C4-2B (cell line): ENCODE data around the gene EPDR1.
"Not testable (repeated sequence)": the region's sequence is repeated elsewhere in the genome, so short reads cannot be mapped to it uniquely, and the experiment has no call there.

Experiments used
- H3K27ac ChIP-seq: fragments of 450-650 bp; 2 replicates; pipeline ENCODE4 v1.5.1; 2017
- CTCF ChIP-seq: fragments of 450-650 bp; conservative IDR thresholded peaks from 2 replicates; pipeline ENCODE4 v1.5.1; 2017; ENCODE audit warnings: mild to moderate bottlenecking
- ZFX ChIP-seq: fragments of 450-650 bp; IDR thresholded peaks from 2 replicates; pipeline ENCODE4 v1.6.1; 2017

EPDR1 gene

GRCh38 chr7:37945336-37945735 lies 24.9 kb downstream of the EPDR1 start:
- no peak overlapping the region for H3K27ac ChIP-seq
- TF ChIP-seq ZFX (no peak), CTCF (no peak)

- H3K27ac ChIP-seq: no peak overlapping the region
- no peak for TF ChIP-seq CTCF
Observed at GRCh38 chr7:37947138-37947940, 26.9 kb downstream of the EPDR1 start.

DNA sequence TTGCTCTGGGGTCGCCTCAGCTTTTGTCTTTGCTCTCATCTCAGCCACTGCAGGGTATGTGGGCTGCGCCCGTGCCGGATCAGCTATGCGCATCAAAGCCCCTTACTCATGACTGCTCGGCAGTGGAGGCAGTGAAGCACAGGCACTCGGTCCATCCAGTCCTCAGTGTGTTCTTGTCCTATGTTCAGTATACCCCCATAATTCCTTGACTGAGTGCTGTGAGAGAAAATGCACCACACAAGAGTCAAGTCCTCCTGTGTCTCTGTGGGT lies 27.4 kb downstream of the EPDR1 start:
- H3K27ac ChIP-seq: no peak overlapping the region
- no peak for TF ChIP-seq ZFX
- no peak for TF ChIP-seq CTCF

GRCh38 chr7:37952240-37952639 lies 31.8 kb downstream of the EPDR1 start:
- no peak overlapping the region for H3K27ac ChIP-seq
- TF ChIP-seq CTCF: no peak
- TF ChIP-seq ZFX: no peak

GRCh38 chr7:37954217-37954616 lies 33.8 kb downstream of the EPDR1 start:
- not testable (repeated sequence) for H3K27ac ChIP-seq

DNA sequence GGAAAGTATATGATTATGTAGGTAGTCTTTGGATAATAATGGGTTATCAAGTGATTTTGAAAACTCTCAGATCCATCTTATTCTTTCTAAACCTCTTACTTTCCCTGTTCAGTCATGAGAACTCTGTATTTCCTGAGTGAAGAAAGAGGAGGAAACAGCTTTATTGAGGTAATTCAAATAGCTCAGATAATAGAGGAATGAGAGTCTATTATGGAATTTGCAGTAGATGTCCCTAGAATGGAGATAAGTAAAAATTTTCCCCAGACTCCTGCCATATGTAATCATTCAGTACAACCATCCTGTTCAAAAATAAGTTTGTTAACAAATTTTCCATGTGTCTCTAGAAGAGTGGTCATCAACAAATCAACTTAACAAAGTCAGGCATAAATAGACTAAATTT lies 36.4 kb downstream of the EPDR1 start:
- TF ChIP-seq ZFX (no peak), CTCF (no peak)

DNA sequence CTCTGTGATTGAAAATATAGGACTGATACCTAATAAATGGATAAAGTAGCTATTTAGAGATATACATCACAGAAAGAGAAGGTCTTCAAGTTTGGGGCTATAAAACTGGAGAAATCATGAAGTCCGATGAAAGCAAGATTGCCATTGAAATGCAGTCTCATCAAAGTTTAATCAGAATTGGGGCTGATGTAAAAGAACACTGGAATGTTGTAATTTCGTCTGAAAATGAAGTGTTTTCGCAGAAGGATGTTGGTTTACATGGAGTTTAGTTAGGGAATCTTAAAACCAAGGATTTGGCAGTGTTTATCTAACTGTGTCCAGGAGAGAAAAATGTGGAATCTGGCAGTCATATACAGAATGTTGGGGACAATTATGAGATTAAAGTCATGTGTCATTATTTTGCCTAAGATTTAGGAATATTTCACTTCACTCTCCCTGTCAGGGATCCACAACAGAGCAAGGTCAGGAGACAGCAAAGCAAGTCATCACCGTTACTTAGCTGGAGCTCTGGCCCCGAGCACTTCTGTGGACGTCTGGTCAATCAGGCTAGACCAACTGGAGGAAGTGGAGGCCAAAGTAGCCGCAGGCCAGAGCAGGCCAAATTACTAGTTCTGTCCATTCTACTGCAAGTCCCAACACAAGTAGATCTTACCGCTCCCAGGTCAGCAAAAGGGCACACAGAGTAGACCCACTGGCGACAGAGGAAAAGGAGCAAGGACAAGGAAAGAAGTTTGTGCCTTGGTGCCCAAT lies 37.0 kb downstream of the EPDR1 start:
- TF ChIP-seq CTCF (no peak), ZFX (no peak)
- H3K27ac ChIP-seq: no peak overlapping the region

More for the DNA sequence above, 36.4 kb downstream of the EPDR1 start:
- no peak overlapping the region for H3K27ac ChIP-seq

DNA sequence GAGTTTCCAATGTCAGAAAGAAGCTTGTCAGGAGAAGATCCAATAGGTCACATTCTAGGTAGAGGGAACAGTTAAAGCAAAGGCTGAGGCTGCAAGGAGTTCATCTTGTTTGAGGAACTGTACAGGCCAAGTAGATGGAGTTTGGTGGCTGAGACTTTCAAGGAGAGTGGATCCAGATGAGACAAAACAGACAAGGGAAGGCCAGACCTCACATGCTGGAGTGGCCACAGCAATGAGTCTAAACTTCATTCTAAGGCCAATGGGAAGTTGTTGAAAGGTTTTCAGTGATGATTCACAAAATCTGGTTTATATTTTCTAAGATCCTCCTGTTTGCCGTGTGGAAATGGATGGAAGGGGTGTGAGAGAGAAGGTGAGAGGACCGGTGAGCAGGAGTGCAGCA lies 40.0 kb downstream of the EPDR1 start:
- no peak for TF ChIP-seq CTCF
- no peak for TF ChIP-seq ZFX
- H3K27ac ChIP-seq: no peak overlapping the region
